ENCODE results near the gene SYTL2. TPM values are rescaled to one million over a fixed set of nuclear protein-coding genes. Genes with fewer than 3 reads are reported as not detected.
"Not testable (repeated sequence)": the region's sequence is repeated elsewhere in the genome, so short reads cannot be mapped to it uniquely, and the experiment has no call there.

SYTL2 gene
- total RNA-seq, 1 donor from 2014 or later, result 51.1 TPM

DNA sequence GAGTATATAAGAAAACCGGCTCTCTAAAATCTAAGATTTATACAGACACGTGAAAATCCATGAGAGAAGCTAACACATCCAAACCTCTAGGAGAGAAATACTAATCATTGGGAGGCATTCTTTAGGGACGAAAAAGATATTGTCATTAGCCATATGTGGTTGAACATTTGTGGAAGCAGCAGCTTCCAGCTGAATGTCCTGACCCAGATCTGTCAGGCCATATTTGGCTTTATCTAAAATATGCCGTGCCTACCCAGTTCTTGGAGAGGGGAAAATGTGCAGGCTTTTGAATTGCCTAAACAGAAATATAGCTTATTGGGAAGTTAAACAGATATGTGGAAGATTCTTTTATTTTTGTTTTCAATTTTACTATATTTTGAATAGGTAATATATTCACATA is 131.4 kb downstream of the SYTL2 start:
- Histone ChIP-seq H3K4me1 (ENCODE audit: control insufficient read depth in 3 of 3, insufficient read depth in 3 of 3, low read length in 3 of 3) (peaks cover 0 to 15% (median 0%) of the 10 kb centered on the region in 3 donors), H3K9me3 (ENCODE audit: control insufficient read depth in 3 of 3, low read length in 3 of 3) (no peaks in the 10 kb centered on the region), H3K27me3 (ENCODE audit: control insufficient read depth in 3 of 3, insufficient read depth in 3 of 3, low read length in 3 of 3) (no peaks in the 10 kb centered on the region), H3K36me3 (ENCODE audit: control insufficient read depth in 3 of 3, insufficient read depth in 3 of 3, low read length in 3 of 3) (no peaks in the 10 kb centered on the region), H3K9ac (ENCODE audit: low read depth in 1 of 3, low read length in 3 of 3) (no peak overlapping the region), H3K4me3 (ENCODE audit: low read length in 3 of 3) (no peak overlapping the region), H3K27ac (ENCODE audit: low read depth, low read length) (no peak overlapping the region)

DNA sequence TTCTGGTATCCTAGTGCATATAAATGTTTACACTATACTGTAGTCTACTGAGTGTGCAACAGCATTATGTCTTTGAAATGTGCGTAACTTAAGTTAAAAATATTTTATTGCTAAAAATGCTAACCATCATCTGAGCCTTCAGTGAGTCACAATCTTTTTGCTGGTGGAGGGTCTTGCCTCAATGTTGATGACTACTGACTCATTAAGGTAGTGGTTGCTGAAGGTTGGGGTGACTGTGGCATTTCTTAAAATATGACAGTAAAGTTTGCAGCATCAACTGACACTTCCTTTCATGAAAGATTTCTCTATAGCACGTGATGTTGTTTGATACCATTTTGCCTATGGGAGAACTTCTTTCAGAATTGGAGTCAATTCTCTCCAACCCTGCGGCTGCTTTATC is 137.5 kb downstream of the SYTL2 start:
- Histone ChIP-seq H3K36me3 (ENCODE audit: control insufficient read depth in 3 of 3, insufficient read depth in 3 of 3, low read length in 3 of 3) (no peaks in the 10 kb centered on the region), H3K27ac (ENCODE audit: low read depth, low read length) (no peak overlapping the region), H3K27me3 (ENCODE audit: control insufficient read depth in 3 of 3, insufficient read depth in 3 of 3, low read length in 3 of 3) (no peaks in the 10 kb centered on the region), H3K4me3 (ENCODE audit: low read length in 3 of 3) (no peak overlapping the region), H3K9me3 (ENCODE audit: control insufficient read depth in 3 of 3, low read length in 3 of 3) (no peaks in the 10 kb centered on the region), H3K9ac (ENCODE audit: low read depth in 1 of 3, low read length in 3 of 3) (no peak overlapping the region), H3K4me1 (ENCODE audit: control insufficient read depth in 3 of 3, insufficient read depth in 3 of 3, low read length in 3 of 3) (no peaks in the 10 kb centered on the region)

DNA sequence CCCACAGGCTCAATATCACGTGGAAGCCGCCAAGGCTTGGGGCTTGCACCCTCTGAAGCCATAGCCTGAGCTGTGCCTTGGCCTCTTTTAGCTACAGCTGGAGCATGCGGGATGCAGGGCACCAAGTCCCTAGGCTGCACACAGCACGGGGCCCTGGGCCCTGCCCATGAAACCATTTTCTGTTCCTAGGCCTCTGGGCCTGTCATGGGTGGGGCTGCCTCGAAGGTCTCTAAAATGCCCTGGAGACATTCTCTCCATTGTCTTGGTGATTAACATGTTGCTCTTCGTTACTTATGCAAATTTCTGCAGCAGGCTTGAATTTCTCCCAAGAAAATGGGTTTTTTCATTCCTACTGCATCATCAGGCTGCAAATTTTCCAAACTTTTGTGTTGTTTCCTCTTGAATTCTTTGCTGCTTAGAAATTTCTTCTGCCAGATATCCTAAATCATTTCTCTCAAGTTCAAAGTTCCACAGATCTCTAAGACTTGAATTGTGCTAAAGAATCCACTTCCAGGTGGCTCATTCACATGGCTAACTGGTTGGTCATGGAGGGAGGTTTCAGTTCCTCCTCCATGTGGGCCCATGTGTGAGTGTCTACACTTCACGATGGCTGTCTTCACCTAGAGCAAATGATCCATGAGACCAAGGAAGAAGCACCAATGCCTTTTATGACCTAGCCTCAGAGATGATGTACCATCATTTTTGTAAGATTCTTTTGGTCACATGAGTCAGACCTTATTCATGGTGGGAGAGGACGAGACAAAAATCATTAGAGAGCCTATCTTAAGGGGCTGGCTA is 138.6 kb downstream of the SYTL2 start:
- H3K9ac ChIP-seq (ENCODE audit: low read depth in 1 of 3, low read length in 3 of 3), result no peak overlapping the region
- H3K27ac ChIP-seq (ENCODE audit: low read depth, low read length), result no peak overlapping the region
- no peaks in the 10 kb centered on the region for H3K36me3 ChIP-seq (ENCODE audit: control insufficient read depth in 3 of 3, insufficient read depth in 3 of 3, low read length in 3 of 3)
- no peaks in the 10 kb centered on the region for H3K4me1 ChIP-seq (ENCODE audit: control insufficient read depth in 3 of 3, insufficient read depth in 3 of 3, low read length in 3 of 3)
- H3K4me3 ChIP-seq (ENCODE audit: low read length in 3 of 3), result no peak overlapping the region
- no peaks in the 10 kb centered on the region for H3K9me3 ChIP-seq (ENCODE audit: control insufficient read depth in 3 of 3, low read length in 3 of 3)
- H3K27me3 ChIP-seq (ENCODE audit: control insufficient read depth in 3 of 3, insufficient read depth in 3 of 3, low read length in 3 of 3), result no peaks in the 10 kb centered on the region

GRCh38 chr11:85670949-85671663 is 139.8 kb downstream of the SYTL2 start:
- H3K36me3 ChIP-seq (ENCODE audit: control insufficient read depth in 3 of 3, insufficient read depth in 3 of 3, low read length in 3 of 3); H3K27me3 ChIP-seq (ENCODE audit: control insufficient read depth in 3 of 3, insufficient read depth in 3 of 3, low read length in 3 of 3); H3K27ac ChIP-seq (ENCODE audit: low read depth, low read length); H3K4me1 ChIP-seq (ENCODE audit: control insufficient read depth in 3 of 3, insufficient read depth in 3 of 3, low read length in 3 of 3); H3K4me3 ChIP-seq (ENCODE audit: low read length in 3 of 3); H3K9ac ChIP-seq (ENCODE audit: low read depth in 1 of 3, low read length in 3 of 3); H3K9me3 ChIP-seq (ENCODE audit: control insufficient read depth in 3 of 3, low read length in 3 of 3): not testable (repeated sequence)

DNA sequence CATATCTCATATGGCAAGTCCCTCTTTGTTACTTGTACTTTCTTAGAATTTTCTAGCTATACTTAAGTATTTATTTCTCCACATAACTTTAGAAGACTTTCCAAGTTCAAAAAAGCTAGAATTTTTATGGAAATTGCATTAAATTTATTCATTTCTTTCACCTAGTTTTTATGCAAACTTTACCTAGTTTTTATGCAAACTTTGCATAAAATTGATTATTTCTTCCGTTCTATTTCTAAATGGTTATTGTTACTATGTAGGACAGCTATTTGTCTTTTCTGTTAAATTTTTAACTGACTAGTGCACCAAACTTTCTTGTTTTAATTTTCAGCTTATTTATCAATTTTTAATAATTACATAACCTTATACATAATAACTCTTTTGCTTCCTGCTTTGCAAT is 142.8 kb downstream of the SYTL2 start:
- Histone ChIP-seq H3K27me3 (ENCODE audit: control insufficient read depth in 3 of 3, insufficient read depth in 3 of 3, low read length in 3 of 3) (no peaks in the 10 kb centered on the region), H3K9ac (ENCODE audit: low read depth in 1 of 3, low read length in 3 of 3) (no peak overlapping the region), H3K4me1 (ENCODE audit: control insufficient read depth in 3 of 3, insufficient read depth in 3 of 3, low read length in 3 of 3) (peaks cover 2 to 5% (median 3%) of the 10 kb centered on the region in 3 donors), H3K27ac (ENCODE audit: low read depth, low read length) (no peak overlapping the region), H3K9me3 (ENCODE audit: control insufficient read depth in 3 of 3, low read length in 3 of 3) (no peaks in the 10 kb centered on the region), H3K4me3 (ENCODE audit: low read length in 3 of 3) (no peak overlapping the region), H3K36me3 (ENCODE audit: control insufficient read depth in 3 of 3, insufficient read depth in 3 of 3, low read length in 3 of 3) (peaks cover 0 to under 1% (median 0%) of the 10 kb centered on the region in 3 donors)

DNA sequence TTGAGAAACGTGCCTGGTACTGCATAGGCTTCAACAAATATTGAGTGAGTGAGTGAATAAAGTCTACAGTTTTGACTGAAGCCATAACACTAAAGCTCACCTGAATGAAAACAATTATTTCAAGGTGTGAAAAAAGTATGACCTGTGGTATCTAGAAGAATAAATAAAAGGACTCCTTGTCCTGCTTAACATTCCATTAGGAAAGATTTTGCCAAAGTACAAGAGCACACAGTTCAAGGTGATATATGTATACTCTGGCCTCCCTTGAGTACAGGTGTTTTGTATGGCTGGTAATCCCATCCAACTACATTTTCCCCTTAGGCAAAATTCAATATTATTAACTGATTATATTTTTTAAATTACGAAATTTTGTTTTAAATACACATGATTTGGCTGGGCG is 144.3 kb downstream of the SYTL2 start:
- Histone ChIP-seq H3K9me3 (ENCODE audit: control insufficient read depth in 3 of 3, low read length in 3 of 3) (no peaks in the 10 kb centered on the region), H3K4me3 (ENCODE audit: low read length in 3 of 3) (no peak overlapping the region), H3K27me3 (ENCODE audit: control insufficient read depth in 3 of 3, insufficient read depth in 3 of 3, low read length in 3 of 3) (no peaks in the 10 kb centered on the region), H3K9ac (ENCODE audit: low read depth in 1 of 3, low read length in 3 of 3) (no peak overlapping the region), H3K27ac (ENCODE audit: low read depth, low read length) (no peak overlapping the region), H3K36me3 (ENCODE audit: control insufficient read depth in 3 of 3, insufficient read depth in 3 of 3, low read length in 3 of 3) (peaks cover 0 to 3% (median 0%) of the 10 kb centered on the region in 3 donors), H3K4me1 (ENCODE audit: control insufficient read depth in 3 of 3, insufficient read depth in 3 of 3, low read length in 3 of 3) (peaks cover 11 to 16% (median 13%) of the 10 kb centered on the region in 3 donors)

GRCh38 chr11:85665733-85666132 is 145.2 kb downstream of the SYTL2 start:
- H3K4me1 ChIP-seq (ENCODE audit: control insufficient read depth in 3 of 3, insufficient read depth in 3 of 3, low read length in 3 of 3), result peaks cover 11 to 26% (median 13%) of the 10 kb centered on the region in 3 donors
- H3K9me3 ChIP-seq (ENCODE audit: control insufficient read depth in 3 of 3, low read length in 3 of 3), result no peaks in the 10 kb centered on the region
- peaks cover 0 to 3% (median 2%) of the 10 kb centered on the region in 3 donors for H3K36me3 ChIP-seq (ENCODE audit: control insufficient read depth in 3 of 3, insufficient read depth in 3 of 3, low read length in 3 of 3)
- H3K27me3 ChIP-seq (ENCODE audit: control insufficient read depth in 3 of 3, insufficient read depth in 3 of 3, low read length in 3 of 3), result no peaks in the 10 kb centered on the region
- peak overlapping the region in 2 of 3 donors; percentile 88 to 96 for H3K4me3 ChIP-seq (ENCODE audit: low read length in 3 of 3)
- H3K9ac ChIP-seq (ENCODE audit: low read depth in 1 of 3, low read length in 3 of 3), result no peak overlapping the region
- peak overlapping the region; percentile 98 for H3K27ac ChIP-seq (ENCODE audit: low read depth, low read length)

GRCh38 chr11:85664615-85665481 is 146.1 kb downstream of the SYTL2 start, which contains the start of gene CREBZF:
CREBZF (minus strand) TSS chr11:85665129; CDS start chr11:85664875, 254 bp downstream.
- Histone ChIP-seq H3K9ac (ENCODE audit: low read depth in 1 of 3, low read length in 3 of 3) (peak within 1 kb of the TSS; percentile 92 to 97 (median 96)), H3K4me1 (ENCODE audit: control insufficient read depth in 3 of 3, insufficient read depth in 3 of 3, low read length in 3 of 3) (peaks cover 11 to 34% (median 16%) of the 10 kb centered on the region in 3 donors), H3K9me3 (ENCODE audit: control insufficient read depth in 3 of 3, low read length in 3 of 3) (no peaks in the 10 kb centered on the region), H3K36me3 (ENCODE audit: control insufficient read depth in 3 of 3, insufficient read depth in 3 of 3, low read length in 3 of 3) (peaks cover 0 to 10% (median 3%) of the 10 kb centered on the region in 3 donors), H3K27ac (ENCODE audit: low read depth, low read length) (peak within 1 kb of the TSS; percentile 98), H3K27me3 (ENCODE audit: control insufficient read depth in 3 of 3, insufficient read depth in 3 of 3, low read length in 3 of 3) (no peaks in the 10 kb centered on the region), H3K4me3 (ENCODE audit: low read length in 3 of 3) (peak within 1 kb of the TSS; percentile 84 to 96 (median 88))

DNA sequence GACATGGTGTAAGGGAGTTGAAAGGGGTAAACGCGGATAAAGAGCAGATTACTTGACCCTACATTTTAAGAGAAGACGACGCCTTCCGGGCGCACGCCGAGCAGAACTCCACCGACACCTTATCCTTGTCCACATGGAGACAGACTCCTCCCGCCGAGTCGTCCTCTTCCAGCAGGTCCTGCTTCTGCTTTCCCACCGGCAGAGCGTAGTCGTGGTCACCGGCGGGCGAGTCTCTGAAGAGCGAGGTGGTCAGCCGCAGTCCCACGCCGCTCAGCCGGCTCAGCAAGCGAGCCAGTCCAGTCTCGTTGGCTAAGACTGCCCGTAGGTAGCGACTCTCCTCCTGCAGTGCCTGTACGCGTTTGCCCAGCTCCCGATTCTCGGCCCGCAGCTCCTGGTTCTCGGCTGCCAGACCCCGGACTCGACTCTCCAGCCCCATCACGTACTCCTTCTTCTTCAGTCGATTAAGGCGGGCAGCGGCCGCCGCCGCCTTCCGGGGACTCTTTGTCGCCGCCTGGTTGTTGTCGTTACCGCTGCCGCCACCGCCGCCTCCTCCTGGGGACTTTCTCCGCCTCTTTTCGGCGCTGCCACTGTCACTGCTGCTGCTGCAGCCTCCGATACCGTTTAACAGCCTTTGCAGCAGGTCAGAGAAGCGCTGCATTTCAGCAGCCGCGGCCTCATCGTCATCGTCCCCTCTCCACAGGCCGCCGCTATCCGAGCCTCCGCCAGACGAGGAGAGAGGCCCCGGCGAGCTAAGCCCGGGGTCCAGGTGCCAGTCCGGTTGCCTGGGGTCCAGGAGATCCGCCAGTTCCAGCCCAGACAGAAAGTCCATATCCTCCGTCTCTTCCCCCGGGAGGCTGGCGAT is 147.0 kb downstream of the SYTL2 start:
- peak overlapping the region; percentile 98 for H3K27ac ChIP-seq (ENCODE audit: low read depth, low read length)
- H3K4me1 ChIP-seq (ENCODE audit: control insufficient read depth in 3 of 3, insufficient read depth in 3 of 3, low read length in 3 of 3), result peaks cover 14 to 36% (median 18%) of the 10 kb centered on the region in 3 donors
- H3K9ac ChIP-seq (ENCODE audit: low read depth in 1 of 3, low read length in 3 of 3), result peak overlapping the region; percentile 92 to 97 (median 96)
- peak overlapping the region; percentile 84 to 96 (median 88) for H3K4me3 ChIP-seq (ENCODE audit: low read length in 3 of 3)
- peaks cover 0 to 16% (median 7%) of the 10 kb centered on the region in 3 donors for H3K36me3 ChIP-seq (ENCODE audit: control insufficient read depth in 3 of 3, insufficient read depth in 3 of 3, low read length in 3 of 3)
- no peaks in the 10 kb centered on the region for H3K9me3 ChIP-seq (ENCODE audit: control insufficient read depth in 3 of 3, low read length in 3 of 3)
- no peaks in the 10 kb centered on the region for H3K27me3 ChIP-seq (ENCODE audit: control insufficient read depth in 3 of 3, insufficient read depth in 3 of 3, low read length in 3 of 3)

Data from skeletal muscle tissue (tissue), 4 donors.